GM12874 (cell line): ENCODE measurements around the gene ZNF763.

Experiments
- TF ChIP-seq, protein P1 (sequence below): IDR thresholded peaks from 2 replicates; pipeline ENCODE4 v1.5.1; 2011; ENCODE audit warnings: low read depth, mild to moderate bottlenecking, control low read depth, low read length, moderate library complexity; ENCODE audit not compliant: insufficient read depth

The ZNF763 gene

DNA sequence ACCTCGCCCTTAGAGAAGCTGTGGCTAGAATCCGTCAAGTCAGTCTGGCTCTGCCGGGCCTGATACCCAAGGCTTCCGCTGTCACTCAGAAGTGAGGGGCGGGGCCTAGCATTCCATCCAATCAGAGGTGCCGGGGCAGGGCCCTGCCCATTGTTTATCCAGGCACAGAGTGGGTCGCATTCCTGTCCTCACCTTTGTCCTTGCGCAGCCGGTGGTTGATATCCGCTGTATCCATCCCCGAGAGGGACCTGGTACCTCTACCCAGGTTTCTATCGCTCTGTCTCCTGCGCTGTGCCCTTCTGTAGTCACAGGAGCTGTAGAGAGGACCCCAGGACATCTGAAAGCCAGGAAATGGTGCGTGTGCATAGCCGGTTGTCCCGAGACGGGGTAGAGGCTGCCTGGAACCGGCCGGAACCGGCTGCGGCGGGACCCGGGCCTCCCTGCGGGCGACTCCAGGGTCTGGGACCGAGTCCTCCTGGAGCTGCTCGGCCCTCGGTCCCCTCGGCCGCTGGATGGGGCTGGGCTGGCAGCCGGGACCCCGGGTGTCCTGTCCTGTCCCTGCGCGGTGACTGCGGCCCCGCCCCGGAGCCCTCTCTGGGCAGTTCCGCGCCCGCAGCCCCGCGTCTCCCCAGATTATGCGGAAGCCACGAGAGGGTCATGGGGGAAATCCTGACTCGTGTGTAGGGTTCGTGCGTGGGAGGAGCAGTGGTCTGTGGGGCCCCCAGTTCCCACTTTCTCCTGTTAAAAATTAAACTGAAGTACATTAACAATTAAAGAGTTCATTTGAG is at the start of gene ZNF763:
Gene ZNF763 (plus strand): TSS at position 183 of the 788 bp plus-strand sequence. CDS start 169 bp downstream, at position 352.
- TF ChIP-seq, protein P1, sequence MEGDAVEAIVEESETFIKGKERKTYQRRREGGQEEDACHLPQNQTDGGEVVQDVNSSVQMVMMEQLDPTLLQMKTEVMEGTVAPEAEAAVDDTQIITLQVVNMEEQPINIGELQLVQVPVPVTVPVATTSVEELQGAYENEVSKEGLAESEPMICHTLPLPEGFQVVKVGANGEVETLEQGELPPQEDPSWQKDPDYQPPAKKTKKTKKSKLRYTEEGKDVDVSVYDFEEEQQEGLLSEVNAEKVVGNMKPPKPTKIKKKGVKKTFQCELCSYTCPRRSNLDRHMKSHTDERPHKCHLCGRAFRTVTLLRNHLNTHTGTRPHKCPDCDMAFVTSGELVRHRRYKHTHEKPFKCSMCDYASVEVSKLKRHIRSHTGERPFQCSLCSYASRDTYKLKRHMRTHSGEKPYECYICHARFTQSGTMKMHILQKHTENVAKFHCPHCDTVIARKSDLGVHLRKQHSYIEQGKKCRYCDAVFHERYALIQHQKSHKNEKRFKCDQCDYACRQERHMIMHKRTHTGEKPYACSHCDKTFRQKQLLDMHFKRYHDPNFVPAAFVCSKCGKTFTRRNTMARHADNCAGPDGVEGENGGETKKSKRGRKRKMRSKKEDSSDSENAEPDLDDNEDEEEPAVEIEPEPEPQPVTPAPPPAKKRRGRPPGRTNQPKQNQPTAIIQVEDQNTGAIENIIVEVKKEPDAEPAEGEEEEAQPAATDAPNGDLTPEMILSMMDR: no peak

DNA sequence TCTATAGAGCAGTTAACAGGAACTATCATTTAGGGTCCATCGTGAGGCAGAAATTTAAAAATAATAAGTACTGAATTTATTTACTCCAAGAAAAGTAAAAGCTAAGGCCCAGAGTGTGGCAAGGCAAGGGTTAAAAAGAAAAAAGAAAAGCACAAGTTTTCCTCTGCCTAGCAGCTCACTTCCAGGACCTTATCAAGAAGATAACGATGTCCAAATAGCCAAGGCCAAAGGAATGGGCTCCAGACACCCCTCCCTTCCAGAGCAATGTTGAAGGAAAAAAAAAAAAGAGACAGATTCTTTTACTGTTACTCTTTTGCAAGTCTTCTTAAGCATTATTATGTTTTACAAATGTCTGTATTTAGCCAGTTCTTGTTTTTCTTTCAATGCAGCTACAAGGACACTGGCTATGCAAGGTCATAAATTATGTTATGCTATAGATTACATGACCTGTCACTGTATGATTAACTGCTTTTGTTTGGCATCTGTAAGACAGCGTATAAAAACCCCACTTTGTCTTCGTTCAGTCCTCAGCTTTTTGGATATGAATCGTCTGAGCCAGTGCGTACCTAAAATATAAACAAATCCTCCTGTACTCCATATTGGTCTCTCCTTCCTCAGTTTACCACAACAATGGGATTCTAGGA is 42.9 kb upstream of the ZNF763 start:
- TF ChIP-seq, protein P1: no peak

DNA sequence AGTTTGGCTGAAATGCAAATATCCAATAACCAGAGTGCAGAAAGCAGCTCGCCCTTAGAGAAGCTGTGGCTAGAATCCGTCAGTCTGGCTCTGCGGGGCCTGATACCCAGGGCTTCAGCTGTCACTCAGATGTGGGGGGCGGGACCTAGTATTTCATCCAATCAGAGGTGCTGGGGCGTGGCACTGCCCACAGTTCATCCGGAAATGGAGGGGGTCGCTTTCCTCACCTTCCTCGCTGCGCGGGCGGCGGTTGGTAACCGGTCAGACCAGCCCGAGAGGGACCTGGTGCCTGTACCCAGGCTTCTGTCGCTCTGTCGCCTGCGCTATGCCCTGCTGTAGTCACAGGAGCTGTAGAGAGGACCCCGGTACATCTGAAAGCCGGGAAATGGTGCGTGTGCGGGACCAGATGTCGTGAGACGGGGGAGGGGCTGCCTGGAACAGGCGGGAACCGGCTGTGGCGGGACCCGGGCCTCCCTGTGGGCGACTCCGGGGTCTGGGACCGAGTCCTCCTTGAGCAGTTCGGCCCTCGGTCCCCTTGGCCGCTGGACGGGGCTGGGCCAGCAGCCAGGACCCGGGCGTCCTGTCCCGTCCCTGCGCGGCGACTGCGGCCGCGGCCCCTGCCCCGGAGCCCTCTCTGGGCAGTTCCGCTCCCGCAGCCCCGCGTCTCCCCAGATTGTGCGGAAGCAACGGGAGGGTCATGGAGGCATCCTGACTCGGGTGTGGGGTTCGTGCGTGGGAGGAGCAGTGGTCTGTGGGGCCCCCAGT is 39.8 kb upstream of the ZNF763 start, which contains the start of gene ZNF700:
Gene ZNF700 (plus strand): TSS at position 222 of the 765 bp plus-strand sequence. CDS start 104 bp downstream, at position 326.
- TF ChIP-seq, protein P1: no peak

DNA sequence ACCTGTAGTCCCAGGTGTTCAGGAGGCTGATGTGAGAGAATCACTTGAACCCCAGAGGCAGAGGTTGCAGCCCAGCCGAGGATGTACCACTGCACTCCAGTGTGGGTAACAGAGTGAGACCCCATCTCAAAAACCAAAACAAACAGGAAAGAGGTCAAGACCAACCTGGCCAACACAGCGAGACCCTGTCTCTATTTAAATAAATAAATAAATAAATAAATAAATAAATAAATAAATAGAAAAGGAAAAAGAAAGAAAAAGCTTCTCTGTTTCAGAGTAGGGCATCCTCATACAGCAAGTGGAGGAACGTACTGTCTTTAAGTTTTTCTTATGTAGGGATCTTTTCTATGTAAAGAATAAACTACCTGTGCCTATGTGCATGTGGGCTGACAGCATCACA is 37.6 kb upstream of the ZNF763 start:
- TF ChIP-seq, protein P1: no peak

DNA sequence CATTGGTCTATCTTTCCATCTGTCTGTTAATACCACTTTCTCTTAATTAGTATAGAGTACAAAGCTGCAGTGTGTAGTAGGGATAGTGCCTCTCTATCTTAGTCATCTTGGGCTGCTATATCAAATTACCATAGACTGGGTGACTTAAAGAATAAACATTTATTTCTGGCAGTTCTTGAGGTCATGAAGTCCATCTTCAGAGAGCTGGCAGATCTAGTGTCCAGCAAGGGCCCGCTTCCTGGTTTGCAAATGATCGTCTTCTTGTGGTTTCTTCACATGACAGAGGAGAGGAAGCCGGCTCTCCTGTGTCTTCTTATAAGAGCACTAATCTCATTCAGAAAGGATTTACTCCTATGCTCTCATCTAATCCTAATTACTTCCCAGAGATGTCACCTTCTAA is 33.8 kb upstream of the ZNF763 start:
- TF ChIP-seq, protein P1: no peak

DNA sequence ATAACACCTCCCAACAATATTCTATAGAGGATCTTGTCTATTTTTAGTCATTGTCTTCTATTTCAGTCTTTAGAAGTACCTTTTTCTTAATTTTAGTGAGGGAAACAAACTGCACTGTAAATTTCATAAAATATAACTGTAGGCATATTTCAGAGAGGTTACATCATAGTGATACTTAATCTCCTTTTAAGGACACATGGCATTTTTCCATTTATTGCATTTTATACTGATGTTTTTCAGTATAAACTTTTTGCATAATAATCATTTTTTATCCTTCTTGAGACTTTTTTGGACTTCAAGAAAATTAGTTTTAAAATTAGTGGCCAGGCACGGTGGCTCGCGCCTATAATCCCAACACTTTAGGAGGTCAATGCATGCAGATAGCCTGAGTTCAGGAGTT is 33.3 kb upstream of the ZNF763 start:
- TF ChIP-seq, protein P1: no peak
